DMS53 (cell line): ENCODE results near the gene IL26.

Source experiments
- DNase-seq: peaks from one replicate; lab custom pipeline; 2025; lab: John Stamatoyannopoulos, UW

IL26 gene

DNA sequence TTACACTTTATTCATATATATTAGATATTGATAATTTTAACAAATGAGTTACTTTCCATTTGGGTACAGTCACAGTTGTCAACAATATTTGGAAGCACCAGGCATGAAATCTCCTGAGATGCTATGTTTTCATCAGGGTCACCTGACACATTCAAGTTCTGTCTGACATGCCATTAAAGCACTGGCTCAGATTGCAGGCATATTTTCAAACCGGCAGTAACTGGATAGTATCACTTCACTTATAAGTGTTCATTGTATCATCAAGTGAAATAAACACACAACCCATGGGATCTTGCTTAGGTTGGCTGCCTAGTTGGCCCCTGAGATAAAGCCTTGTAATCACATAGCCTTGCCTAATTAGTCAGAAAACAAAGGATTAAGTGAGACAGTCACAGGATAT, 70.8 kb downstream of the IL26 start:
- peak; percentile 68 for DNase-seq
